ENCODE results near the gene DECR2. TPM values are rescaled to one million over a fixed set of nuclear protein-coding genes. Genes with fewer than 3 reads are reported as not detected.

DECR2 gene
- polyA plus RNA-seq, 3 donors, result 5.7 to 12.8 (median 8.7) TPM

DNA sequence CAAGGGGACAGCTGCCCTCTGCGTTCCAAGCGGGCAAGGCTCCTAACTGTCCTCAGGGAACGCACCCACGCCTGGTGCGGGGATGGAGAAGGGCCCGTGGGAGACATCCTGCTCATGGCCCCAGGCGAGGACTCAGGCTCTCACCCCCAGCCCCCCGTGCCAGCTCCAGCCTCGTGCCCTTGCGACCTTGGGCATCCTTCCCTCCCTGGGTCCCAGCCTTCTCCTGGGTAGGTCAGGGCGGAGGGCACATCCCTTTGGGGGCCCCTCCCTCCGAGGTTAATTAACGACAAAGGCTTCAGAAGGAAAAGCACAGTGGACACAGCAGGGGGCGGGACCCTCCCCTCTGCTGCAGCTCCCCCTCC lies 22.9 kb upstream of the DECR2 start:
- TF ChIP-seq, protein P1, sequence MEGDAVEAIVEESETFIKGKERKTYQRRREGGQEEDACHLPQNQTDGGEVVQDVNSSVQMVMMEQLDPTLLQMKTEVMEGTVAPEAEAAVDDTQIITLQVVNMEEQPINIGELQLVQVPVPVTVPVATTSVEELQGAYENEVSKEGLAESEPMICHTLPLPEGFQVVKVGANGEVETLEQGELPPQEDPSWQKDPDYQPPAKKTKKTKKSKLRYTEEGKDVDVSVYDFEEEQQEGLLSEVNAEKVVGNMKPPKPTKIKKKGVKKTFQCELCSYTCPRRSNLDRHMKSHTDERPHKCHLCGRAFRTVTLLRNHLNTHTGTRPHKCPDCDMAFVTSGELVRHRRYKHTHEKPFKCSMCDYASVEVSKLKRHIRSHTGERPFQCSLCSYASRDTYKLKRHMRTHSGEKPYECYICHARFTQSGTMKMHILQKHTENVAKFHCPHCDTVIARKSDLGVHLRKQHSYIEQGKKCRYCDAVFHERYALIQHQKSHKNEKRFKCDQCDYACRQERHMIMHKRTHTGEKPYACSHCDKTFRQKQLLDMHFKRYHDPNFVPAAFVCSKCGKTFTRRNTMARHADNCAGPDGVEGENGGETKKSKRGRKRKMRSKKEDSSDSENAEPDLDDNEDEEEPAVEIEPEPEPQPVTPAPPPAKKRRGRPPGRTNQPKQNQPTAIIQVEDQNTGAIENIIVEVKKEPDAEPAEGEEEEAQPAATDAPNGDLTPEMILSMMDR (IDR thresholded peaks at IDR 0.05), result no peak
- no peak for DNase-seq
- Histone ChIP-seq H3K79me2 (ENCODE audit: insufficient read depth, low read length) (peaks cover 35% of the 10 kb centered on the region), H3K9ac (ENCODE audit: insufficient read depth, low read length, poor library complexity, severe bottlenecking) (no peak overlapping the region), H3K36me3 (replicated peaks in 1 of 2; ENCODE audit: control insufficient read depth in 1 of 2, insufficient read depth in 2 of 2, low read length in 2 of 2) (peaks cover 37 to 40% of the 10 kb centered on the region in 2 donors), H3K4me1 (ENCODE audit: control insufficient read depth in 1 of 2, insufficient read depth in 2 of 2, low read length in 2 of 2) (peaks cover 27 to 33% of the 10 kb centered on the region in 2 donors), H4K20me1 (ENCODE audit: insufficient read depth, low read length) (peaks cover 32% of the 10 kb centered on the region), H3K4me2 (replicated peaks; ENCODE audit: extremely low read depth, low read length, poor library complexity, severe bottlenecking) (no peak overlapping the region), H2AFZ (ENCODE audit: insufficient read depth, low read depth, low read length, poor library complexity, severe bottlenecking) (no peak overlapping the region), H3K4me3 (replicated peaks in 1 of 3; ENCODE audit: low read depth in 2 of 3, low read length in 3 of 3) (no peak overlapping the region), H3K27me3 (ENCODE audit: control insufficient read depth in 2 of 2, insufficient read depth in 2 of 2, low read length in 2 of 2) (no peaks in the 10 kb centered on the region), H3K9me3 (replicated peaks in 1 of 2; ENCODE audit: control insufficient read depth in 1 of 2, insufficient read depth in 1 of 2, low read length in 2 of 2) (no peaks in the 10 kb centered on the region), H3K27ac (ENCODE audit: low read depth in 1 of 2, low read length in 2 of 2) (no peak overlapping the region)
- H3K4me3 Mint-ChIP-seq, result no peak overlapping the region
- peaks cover 0 to 14% (median 9%) of the 10 kb centered on the region in 3 donors for H3K27me3 Mint-ChIP-seq (ENCODE audit: low read depth in 3 of 3)
- WGBS (ENCODE audit: insufficient coverage), result 99% methylated on average over 11 of the region's 14 CpGs
- no peaks in the 10 kb centered on the region for H3K9me3 Mint-ChIP-seq
- H3K4me1 Mint-ChIP-seq, result peaks cover 26% of the 10 kb centered on the region
- H3K36me3 Mint-ChIP-seq, result peaks cover 17 to 36% of the 10 kb centered on the region in 2 donors
- no peak overlapping the region for H3K27ac Mint-ChIP-seq
- intact Hi-C loops (cut with micrococcal nuclease), result no loop called here

DNA sequence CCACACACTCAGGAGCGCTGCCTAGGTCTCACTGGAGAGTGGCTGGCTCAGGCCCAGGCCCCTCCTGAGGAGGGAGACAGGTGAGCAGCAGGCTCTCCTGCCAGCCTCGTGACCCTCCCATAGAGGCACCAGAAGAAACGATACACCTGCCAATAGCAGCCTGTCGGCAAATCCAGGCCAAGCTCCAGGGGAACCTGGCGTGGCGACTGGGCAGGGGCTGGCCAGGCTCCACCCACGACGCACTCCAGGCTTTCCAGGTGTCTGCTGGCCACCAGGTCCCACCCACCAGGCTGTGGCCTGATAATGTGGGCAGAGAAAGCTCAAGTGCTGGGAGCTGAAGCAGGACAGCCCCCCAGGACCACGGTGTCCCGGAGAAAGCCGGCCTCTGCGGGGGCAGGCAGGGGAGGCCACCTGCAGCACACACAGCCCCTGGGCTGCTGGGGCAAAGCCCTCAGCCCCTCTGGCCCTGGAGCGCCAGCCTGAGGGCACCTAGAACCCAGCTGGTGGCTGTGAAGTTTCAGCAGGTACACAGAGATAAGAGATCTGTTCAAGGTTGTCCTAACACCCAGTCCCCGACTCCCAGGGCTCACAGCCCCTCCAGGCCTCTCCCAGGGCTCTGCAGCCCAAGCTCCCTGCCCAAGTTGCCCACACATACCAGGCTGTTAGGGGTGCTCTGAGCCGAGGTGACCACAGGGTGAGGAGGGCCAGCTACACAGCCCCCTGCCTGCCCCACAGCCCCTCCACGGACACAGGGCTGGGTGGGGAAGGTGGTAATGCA lies 22.3 kb upstream of the DECR2 start:
- no peaks in the 10 kb centered on the region for H3K9me3 Mint-ChIP-seq
- Histone ChIP-seq H2AFZ (ENCODE audit: insufficient read depth, low read depth, low read length, poor library complexity, severe bottlenecking) (no peak overlapping the region), H3K4me2 (replicated peaks; ENCODE audit: extremely low read depth, low read length, poor library complexity, severe bottlenecking) (no peak overlapping the region), H3K27ac (ENCODE audit: low read depth in 1 of 2, low read length in 2 of 2) (no peak overlapping the region), H4K20me1 (ENCODE audit: insufficient read depth, low read length) (peaks cover 32% of the 10 kb centered on the region), H3K27me3 (ENCODE audit: control insufficient read depth in 2 of 2, insufficient read depth in 2 of 2, low read length in 2 of 2) (no peaks in the 10 kb centered on the region), H3K4me1 (ENCODE audit: control insufficient read depth in 1 of 2, insufficient read depth in 2 of 2, low read length in 2 of 2) (peaks cover 33 to 39% of the 10 kb centered on the region in 2 donors), H3K36me3 (replicated peaks in 1 of 2; ENCODE audit: control insufficient read depth in 1 of 2, insufficient read depth in 2 of 2, low read length in 2 of 2) (peaks cover 31 to 35% of the 10 kb centered on the region in 2 donors), H3K9ac (ENCODE audit: insufficient read depth, low read length, poor library complexity, severe bottlenecking) (no peak overlapping the region), H3K4me3 (replicated peaks in 1 of 3; ENCODE audit: low read depth in 2 of 3, low read length in 3 of 3) (peak overlapping the region in 1 of 3 experiments; percentile 4), H3K9me3 (replicated peaks in 1 of 2; ENCODE audit: control insufficient read depth in 1 of 2, insufficient read depth in 1 of 2, low read length in 2 of 2) (no peaks in the 10 kb centered on the region), H3K79me2 (ENCODE audit: insufficient read depth, low read length) (peaks cover 35% of the 10 kb centered on the region)
- 90% methylated on average over 14 of the region's 16 CpGs for WGBS (ENCODE audit: insufficient coverage)
- H3K4me3 Mint-ChIP-seq, result no peak overlapping the region
- peaks cover 14 to 31% of the 10 kb centered on the region in 2 donors for H3K36me3 Mint-ChIP-seq
- H3K27me3 Mint-ChIP-seq (ENCODE audit: low read depth in 3 of 3), result peaks cover 0 to 14% (median 9%) of the 10 kb centered on the region in 3 donors
- DNase-seq, result no peak
- TF ChIP-seq, protein P1 (IDR thresholded peaks at IDR 0.05), result no peak
- peaks cover 32% of the 10 kb centered on the region for H3K4me1 Mint-ChIP-seq
- H3K27ac Mint-ChIP-seq, result no peak overlapping the region
- intact Hi-C loops (cut with micrococcal nuclease), result no loop called here
